ENCODE results near the gene DIPK1A. TPM values are rescaled to one million over a fixed set of nuclear protein-coding genes. Genes with fewer than 3 reads are reported as not detected.

Gene DIPK1A
- total RNA-seq, 2 experiments from 2014 or later = 17.7 to 19.1 TPM

DNA sequence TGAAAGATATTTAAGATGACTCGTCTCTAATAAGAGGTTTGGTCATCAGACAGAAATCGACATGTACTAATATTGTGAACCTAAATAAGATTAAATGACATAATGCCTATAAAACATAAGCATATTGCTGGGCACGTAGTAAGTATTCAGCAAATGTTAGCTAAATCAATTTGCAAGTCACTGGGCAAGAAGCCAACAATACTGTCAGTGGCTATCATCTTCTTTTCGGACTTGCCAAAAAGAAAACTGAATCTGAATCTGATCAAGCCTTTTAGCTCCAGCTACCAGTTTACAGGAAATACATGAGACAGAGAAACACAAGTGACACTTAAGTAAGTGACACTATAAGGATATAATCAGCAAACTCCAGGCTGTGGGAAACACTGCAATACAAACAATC is 83.5 kb downstream of the DIPK1A start:
- no peaks in the 10 kb centered on the region for H3K27me3 Mint-ChIP-seq
- peak overlapping the region; percentile 73 for H3K27ac Mint-ChIP-seq
- POLR2A ChIA-PET = no interaction called here
- peaks cover 38% of the 10 kb centered on the region for H3K4me1 Mint-ChIP-seq
- CTCF ChIA-PET = interaction anchor here (0.7 to 3.7 kb wide), 7 partner anchors 11 to 116 kb away, joined by 3 to 11 read pairs (median 6); partner anchors contain the start of gene DIPK1A
- DNase-seq = no peak
- peaks cover 30% of the 10 kb centered on the region for H3K36me3 Mint-ChIP-seq (ENCODE audit: low read depth)
- peak overlapping the region; percentile 56 for H3K4me3 Mint-ChIP-seq
- H3K9me3 Mint-ChIP-seq = peaks cover 7% of the 10 kb centered on the region

DNA sequence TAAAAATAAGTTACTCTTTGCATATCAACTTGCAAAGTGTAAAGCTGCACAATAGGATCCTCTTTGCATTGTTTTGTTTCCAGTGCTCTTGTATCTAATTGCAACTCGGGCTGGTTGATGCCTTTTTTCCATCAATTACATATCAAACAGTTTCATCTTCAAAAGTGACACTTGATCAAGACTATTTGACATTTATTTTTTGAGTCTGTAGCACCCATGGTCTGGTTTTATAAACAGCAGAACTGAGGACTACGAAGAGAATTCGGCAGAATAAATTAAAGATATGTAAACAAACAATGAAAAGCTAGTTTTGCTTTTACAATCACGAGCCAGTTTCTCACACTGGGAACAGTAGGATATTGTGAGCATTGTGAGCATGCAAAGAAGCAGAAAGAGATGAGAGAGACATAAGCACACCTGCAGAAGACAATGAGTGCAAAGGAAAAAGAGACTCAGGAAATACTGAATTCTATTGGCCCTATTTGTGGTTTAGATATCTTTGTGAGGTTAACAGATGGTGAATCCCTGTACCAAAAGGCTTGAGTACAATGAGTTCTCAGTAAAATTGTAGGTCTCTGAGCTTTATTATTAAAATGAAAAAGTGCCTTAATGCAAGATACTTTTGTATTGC is 84.1 kb downstream of the DIPK1A start:
- peak overlapping the region; percentile 56 for H3K4me3 Mint-ChIP-seq
- ChIA-PET CTCF (interaction anchor here (0.6 to 3.7 kb wide), 6 partner anchors 12 to 1403 kb away, joined by 3 to 11 read pairs (median 6); partner anchors contain the start of gene DIPK1A), POLR2A (no interaction called here)
- H3K9me3 Mint-ChIP-seq = peaks cover 11% of the 10 kb centered on the region
- H3K27me3 Mint-ChIP-seq = no peaks in the 10 kb centered on the region
- peak overlapping the region; percentile 73 for H3K27ac Mint-ChIP-seq
- peaks cover 34% of the 10 kb centered on the region for H3K36me3 Mint-ChIP-seq (ENCODE audit: low read depth)
- no peak for DNase-seq
- H3K4me1 Mint-ChIP-seq = peaks cover 33% of the 10 kb centered on the region

DNA sequence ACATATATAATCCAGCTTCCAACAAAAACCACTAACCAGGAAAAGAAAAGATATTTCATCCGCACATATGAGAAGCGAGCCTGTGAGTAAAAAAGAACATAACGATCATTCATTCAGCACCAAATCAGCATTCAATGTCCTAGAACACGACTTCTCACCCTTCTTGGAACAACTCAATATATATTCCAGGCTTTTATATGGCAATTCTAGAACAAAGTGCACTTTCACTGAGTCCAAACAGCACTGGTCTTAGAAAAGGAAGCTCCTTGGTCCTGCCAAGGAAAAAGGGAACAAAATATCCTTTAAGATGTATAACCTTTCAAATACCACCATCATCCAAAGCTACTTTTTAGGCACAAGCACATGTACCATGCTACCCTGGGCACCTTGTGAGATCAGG is 84.9 kb downstream of the DIPK1A start:
- Mint-ChIP-seq H3K27ac (no peak overlapping the region), H3K9me3 (peaks cover 11% of the 10 kb centered on the region), H3K4me1 (peaks cover 30% of the 10 kb centered on the region), H3K4me3 (no peak overlapping the region), H3K27me3 (no peaks in the 10 kb centered on the region), H3K36me3 (ENCODE audit: low read depth) (peaks cover 35% of the 10 kb centered on the region)
- ChIA-PET POLR2A (no interaction called here), CTCF (interaction anchor here (0.6 to 3.7 kb wide), 5 partner anchors 11 to 400 kb away, joined by 3 to 11 read pairs (median 5); partner anchors contain the start of gene DIPK1A)
- no peak for DNase-seq

DNA sequence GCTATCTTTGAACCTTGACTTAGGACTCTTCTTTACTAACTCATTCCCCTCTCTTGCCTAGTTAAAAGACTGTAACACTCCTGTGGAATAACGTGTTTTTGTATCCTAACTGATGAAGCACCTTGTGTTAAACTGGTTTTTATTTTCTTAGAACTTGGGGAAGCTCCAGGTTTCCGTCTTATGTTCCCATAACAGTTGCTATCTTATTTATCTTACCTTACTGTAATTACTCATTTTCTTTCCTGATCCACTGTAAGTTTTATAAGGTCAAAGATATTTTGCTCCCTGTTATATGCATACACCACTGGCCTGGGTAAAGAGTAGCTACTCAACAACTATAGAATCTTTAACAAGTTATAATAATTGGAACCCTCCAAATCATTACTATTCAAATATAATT is 86.3 kb downstream of the DIPK1A start:
- no peak overlapping the region for H3K27ac Mint-ChIP-seq
- ChIA-PET POLR2A (no interaction called here), CTCF (interaction anchor here (0.7 to 3.7 kb wide), 5 partner anchors 10 to 119 kb away, joined by 3 to 11 read pairs (median 3); no protein-coding TSS in a partner anchor)
- H3K27me3 Mint-ChIP-seq = no peaks in the 10 kb centered on the region
- H3K9me3 Mint-ChIP-seq = peaks cover 11% of the 10 kb centered on the region
- no peak overlapping the region for H3K4me3 Mint-ChIP-seq
- peaks cover 35% of the 10 kb centered on the region for H3K36me3 Mint-ChIP-seq (ENCODE audit: low read depth)
- no peak for DNase-seq
- peaks cover 29% of the 10 kb centered on the region for H3K4me1 Mint-ChIP-seq

DNA sequence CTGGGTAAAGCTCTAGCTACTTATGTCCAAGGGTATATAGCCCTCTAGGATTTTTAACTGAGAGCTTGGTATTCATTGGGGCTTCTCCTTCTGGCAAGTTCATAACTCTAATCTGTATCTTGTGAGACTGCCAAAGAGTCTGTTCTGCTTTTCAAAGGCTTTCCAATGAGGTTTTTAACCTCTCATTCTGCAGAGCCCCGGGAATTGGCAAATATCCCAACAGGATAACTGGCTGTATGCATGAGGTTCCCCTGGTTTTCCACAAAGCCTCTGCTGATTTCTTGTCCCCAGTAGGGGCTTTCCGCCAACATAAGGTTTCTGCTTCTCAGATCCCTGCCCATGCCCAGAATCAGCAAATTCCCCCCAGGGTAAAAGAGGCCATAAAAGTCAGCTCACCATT is 88.5 kb downstream of the DIPK1A start:
- POLR2A ChIA-PET = no interaction called here
- Mint-ChIP-seq H3K27ac (no peak overlapping the region), H3K4me3 (no peak overlapping the region), H3K4me1 (peaks cover 18% of the 10 kb centered on the region), H3K9me3 (peaks cover 11% of the 10 kb centered on the region), H3K27me3 (no peaks in the 10 kb centered on the region), H3K36me3 (ENCODE audit: low read depth) (peaks cover 37% of the 10 kb centered on the region)
- DNase-seq = no peak
- CTCF ChIA-PET = interaction anchor here (0.8 to 0.9 kb wide), 3 partner anchors 13 to 122 kb away, joined by 3 read pairs; no protein-coding TSS in a partner anchor

DNA sequence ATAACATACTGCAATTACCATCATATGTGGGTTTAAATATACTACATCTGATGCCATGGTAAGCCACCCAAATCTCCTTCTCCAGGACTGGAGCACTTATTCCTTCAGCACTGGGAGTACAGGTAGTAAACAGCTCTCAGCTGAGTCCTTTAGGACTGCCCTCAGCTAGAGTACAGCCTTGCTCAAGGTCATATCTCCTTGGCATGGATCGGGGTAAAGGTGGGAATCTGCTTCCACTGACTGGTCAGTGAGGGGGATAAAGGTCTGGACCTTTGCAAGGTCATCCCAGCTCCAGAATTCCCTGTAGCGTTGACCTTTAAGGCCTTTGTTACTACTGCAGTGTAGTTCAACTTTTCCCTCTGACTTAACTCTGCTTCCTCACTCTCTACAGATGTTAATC is 90.7 kb downstream of the DIPK1A start:
- peaks cover 38% of the 10 kb centered on the region for H3K36me3 Mint-ChIP-seq (ENCODE audit: low read depth)
- peaks cover 11% of the 10 kb centered on the region for H3K9me3 Mint-ChIP-seq
- POLR2A ChIA-PET = interaction anchor here (0.9 kb wide), 1 partner anchor 38 kb away, joined by 4 read pairs; no protein-coding TSS in a partner anchor

DNA sequence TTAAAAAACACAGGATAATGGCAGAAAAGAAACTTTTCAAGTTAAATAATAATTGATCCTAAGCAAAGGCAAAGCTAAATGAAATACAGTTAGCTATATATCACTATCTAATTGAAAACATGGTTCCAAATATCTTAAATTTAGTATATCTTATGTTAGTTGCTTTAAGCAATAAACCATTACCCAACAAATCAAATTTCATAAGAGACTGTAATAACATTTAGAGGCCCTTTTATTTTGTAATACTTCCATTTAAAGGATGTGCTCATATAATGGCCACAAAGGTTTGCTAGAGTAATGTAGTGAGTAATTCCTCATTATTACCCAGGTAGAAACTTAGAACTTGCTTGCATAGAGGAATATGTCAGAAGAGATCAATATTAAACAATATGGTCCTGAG is 97.1 kb downstream of the DIPK1A start:
- no peak overlapping the region for H3K4me3 Mint-ChIP-seq
- H3K27ac Mint-ChIP-seq = no peak overlapping the region
- DNase-seq = no peak
- ChIA-PET CTCF (interaction anchor here (1.0 to 3.6 kb wide), 3 partner anchors 12 to 104 kb away, joined by 3 to 11 read pairs (median 5); partner anchors contain the start of gene DIPK1A), POLR2A (no interaction called here)
- peaks cover 8% of the 10 kb centered on the region for H3K36me3 Mint-ChIP-seq (ENCODE audit: low read depth)
- no peaks in the 10 kb centered on the region for H3K27me3 Mint-ChIP-seq
- H3K9me3 Mint-ChIP-seq = no peaks in the 10 kb centered on the region
- H3K4me1 Mint-ChIP-seq = peaks cover 8% of the 10 kb centered on the region

More for the DNA sequence above, 90.7 kb downstream of the DIPK1A start:
- CTCF ChIA-PET = interaction anchor here (0.9 to 2.0 kb wide), 2 partner anchors 11 to 92 kb away, joined by 6 to 11 read pairs; no protein-coding TSS in a partner anchor
- no peak for DNase-seq
- H3K4me1 Mint-ChIP-seq = peaks cover 7% of the 10 kb centered on the region
- H3K4me3 Mint-ChIP-seq = no peak overlapping the region
- H3K27me3 Mint-ChIP-seq = no peaks in the 10 kb centered on the region
- H3K27ac Mint-ChIP-seq = no peak overlapping the region

DNA sequence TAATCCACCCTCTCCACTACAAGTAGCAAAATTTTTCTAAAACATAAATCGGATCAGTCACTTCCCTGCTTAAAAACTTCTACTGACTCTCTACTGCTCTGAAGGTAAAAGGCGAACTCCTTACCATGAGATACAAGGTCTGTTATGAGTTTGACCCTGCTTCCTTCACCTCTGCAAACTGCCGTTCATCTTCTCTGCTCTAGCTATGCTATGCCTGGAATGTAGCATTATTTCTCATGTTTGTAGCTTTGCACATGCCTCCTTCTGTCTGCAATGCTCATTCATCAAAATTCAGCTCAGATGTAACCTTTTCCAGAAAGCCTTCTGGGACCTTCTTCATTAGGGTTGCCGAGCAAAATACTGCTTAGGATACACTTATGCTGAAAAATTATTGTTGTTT is 98.7 kb downstream of the DIPK1A start:
- peaks cover 22% of the 10 kb centered on the region for H3K4me1 Mint-ChIP-seq
- H3K4me3 Mint-ChIP-seq = no peak overlapping the region
- POLR2A ChIA-PET = no interaction called here
- H3K9me3 Mint-ChIP-seq = no peaks in the 10 kb centered on the region
- H3K27ac Mint-ChIP-seq = no peak overlapping the region
- H3K36me3 Mint-ChIP-seq (ENCODE audit: low read depth) = peaks cover 4% of the 10 kb centered on the region
- CTCF ChIA-PET = interaction anchor here (1.1 to 3.6 kb wide), 4 partner anchors 13 to 106 kb away, joined by 3 to 11 read pairs (median 4); partner anchors contain the start of genes DIPK1A and RPL5
- no peaks in the 10 kb centered on the region for H3K27me3 Mint-ChIP-seq
- no peak for DNase-seq

DNA sequence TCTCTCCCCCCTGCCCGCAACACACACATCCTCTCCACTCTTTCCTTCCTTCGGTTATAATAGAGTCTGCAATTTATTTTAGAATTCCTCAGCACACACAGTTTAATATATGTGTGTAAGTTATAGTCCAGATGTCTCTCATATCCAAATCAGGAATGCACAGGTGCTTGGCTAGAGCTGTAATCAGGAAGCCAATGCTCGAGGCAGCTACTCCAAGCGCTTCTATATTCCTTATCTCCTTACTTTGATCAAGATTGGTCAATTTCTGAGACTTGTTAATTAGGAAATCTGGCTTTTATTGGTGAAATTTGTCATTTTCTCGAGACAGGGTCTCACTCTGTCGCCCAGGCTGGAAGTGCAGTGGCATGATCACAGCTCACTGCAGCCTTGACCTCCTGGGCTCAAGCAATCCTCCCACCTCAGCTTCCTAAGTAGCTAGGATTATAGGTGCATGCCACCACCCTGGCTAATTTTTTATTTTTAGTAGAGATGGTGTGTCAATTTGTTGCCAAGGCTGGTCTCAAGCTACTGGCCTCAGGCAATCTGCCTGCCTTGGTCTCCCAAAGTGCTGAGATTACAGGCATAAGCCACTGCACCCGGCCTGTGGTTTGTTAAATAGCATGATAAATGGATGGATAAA is 101.7 kb downstream of the DIPK1A start:
- CTCF ChIA-PET = interaction anchor here (0.6 to 2.8 kb wide), 21 partner anchors 7 to 202 kb away, joined by 3 to 31 read pairs (median 5); partner anchors contain the start of genes DIPK1A and RPL5
- peaks cover 31% of the 10 kb centered on the region for H3K4me1 Mint-ChIP-seq
- no peaks in the 10 kb centered on the region for H3K27me3 Mint-ChIP-seq
- H3K4me3 Mint-ChIP-seq = peak overlapping the region; percentile 33
- no peak for DNase-seq
- peaks cover 8% of the 10 kb centered on the region for H3K36me3 Mint-ChIP-seq (ENCODE audit: low read depth)
- POLR2A ChIA-PET = no interaction called here
- H3K9me3 Mint-ChIP-seq = peaks cover 3% of the 10 kb centered on the region
- H3K27ac Mint-ChIP-seq = peak overlapping the region; percentile 21

DNA sequence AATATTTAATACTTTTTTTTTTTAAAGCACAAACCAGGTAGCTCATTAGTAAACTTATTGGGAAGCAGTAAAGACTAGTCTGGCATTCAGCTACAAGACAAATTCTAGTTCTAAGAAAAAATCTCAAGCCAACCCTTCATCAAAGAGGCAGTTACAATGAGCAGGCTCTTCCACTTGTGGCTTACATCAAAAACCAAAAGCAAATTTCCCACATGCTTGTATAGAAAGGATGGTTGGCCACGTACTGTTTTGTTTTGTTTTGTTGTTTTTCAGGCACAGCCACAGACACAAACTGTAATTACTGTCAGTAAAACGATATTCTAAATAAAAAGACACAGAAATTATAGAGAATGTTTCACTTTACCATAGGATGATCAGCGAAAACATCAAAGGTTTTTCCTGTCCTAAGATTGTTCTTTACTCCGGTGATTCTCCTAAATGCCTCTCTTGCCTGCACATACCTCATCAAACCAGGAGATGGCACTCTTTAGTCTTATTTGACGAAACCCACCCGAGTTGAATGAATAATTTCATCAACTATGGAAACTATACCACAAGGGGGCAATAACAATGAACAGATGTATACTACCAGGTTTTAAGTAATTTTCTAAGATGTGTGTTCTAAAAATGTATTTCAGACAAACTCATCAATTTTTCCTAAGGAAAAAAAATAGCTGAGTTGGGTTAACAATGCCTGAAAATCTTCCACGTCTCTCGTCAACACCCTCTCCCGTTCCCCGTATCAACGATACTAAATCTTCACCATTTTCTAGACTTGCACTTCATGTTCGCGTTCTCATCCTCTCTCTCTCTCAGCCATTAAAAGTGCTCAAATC is 102.5 kb downstream of the DIPK1A start:
- Mint-ChIP-seq H3K9me3 (peaks cover 3% of the 10 kb centered on the region), H3K4me1 (peaks cover 38% of the 10 kb centered on the region), H3K27ac (peak overlapping the region; percentile 21), H3K4me3 (peak overlapping the region; percentile 33), H3K27me3 (no peaks in the 10 kb centered on the region), H3K36me3 (ENCODE audit: low read depth) (peaks cover 11% of the 10 kb centered on the region)
- ChIA-PET CTCF (interaction anchor here (0.6 to 2.8 kb wide), 22 partner anchors 8 to 222 kb away, joined by 3 to 31 read pairs (median 4); partner anchors contain the start of genes DIPK1A and RPL5), POLR2A (no interaction called here)
- peak; percentile 71 for DNase-seq

DNA sequence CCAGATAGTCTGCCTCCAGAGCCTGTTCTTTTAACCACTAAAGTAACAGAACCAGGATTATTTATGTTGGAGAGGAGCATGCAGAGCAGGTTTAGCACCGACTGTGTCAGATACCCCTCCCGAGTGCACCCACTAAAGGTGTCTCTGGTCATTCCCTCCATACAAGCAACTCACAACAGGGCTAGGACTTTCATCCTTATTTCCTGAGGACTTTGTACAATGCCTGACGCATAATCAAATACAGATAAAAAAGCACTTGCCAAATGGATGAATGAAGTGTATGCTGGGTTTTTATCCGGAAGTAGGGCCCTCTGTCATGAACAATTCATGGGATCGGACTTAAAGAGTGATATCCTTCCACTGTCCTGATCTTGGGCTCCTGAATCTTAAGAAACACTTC is 103.4 kb downstream of the DIPK1A start:
- Mint-ChIP-seq H3K9me3 (peaks cover 3% of the 10 kb centered on the region), H3K27ac (no peak overlapping the region), H3K27me3 (no peaks in the 10 kb centered on the region), H3K4me3 (no peak overlapping the region), H3K4me1 (peaks cover 38% of the 10 kb centered on the region), H3K36me3 (ENCODE audit: low read depth) (peaks cover 11% of the 10 kb centered on the region)
- no peak for DNase-seq
- ChIA-PET CTCF (interaction anchor here (0.7 to 2.8 kb wide), 10 partner anchors 9 to 223 kb away, joined by 3 to 31 read pairs (median 10); partner anchors contain the start of genes DIPK1A and RPL5), POLR2A (no interaction called here)

DNA sequence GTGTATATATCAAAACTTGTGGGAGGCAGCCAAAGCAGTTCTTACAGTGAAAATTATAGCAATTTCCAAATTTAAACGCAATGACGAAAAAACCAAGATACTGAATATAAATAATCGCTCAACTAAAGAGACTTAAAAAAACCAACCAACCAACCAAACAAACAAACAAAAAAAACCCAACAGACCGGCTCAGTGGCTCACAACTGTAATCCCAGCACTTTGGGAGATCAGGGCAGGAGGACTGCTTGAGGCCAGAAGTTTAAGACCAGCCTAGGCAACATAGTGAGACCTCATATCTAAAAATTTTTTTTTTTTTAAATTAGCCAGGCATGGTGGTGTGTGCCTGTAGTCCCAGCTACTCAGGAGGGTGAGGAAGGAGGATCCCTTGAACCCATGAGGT is 106.0 kb downstream of the DIPK1A start:
- DNase-seq = no peak
- Mint-ChIP-seq H3K4me1 (peaks cover 39% of the 10 kb centered on the region), H3K9me3 (peaks cover 3% of the 10 kb centered on the region), H3K4me3 (no peak overlapping the region), H3K27me3 (no peaks in the 10 kb centered on the region), H3K36me3 (ENCODE audit: low read depth) (peaks cover 18% of the 10 kb centered on the region), H3K27ac (no peak overlapping the region)
- POLR2A ChIA-PET = no interaction called here
- CTCF ChIA-PET = interaction anchor here (1.1 to 3.8 kb wide), 3 partner anchors 105 to 139 kb away, joined by 3 to 9 read pairs (median 6); no protein-coding TSS in a partner anchor
